GM12878 (cell line): ENCODE data around the gene CLEC16A. TPM values are rescaled to one million over a fixed set of nuclear protein-coding genes. Genes with fewer than 3 reads are reported as not detected.

Experiments used
- BCL3 ChIP-seq: IDR thresholded peaks from 2 replicates; pipeline ENCODE4 v1.6.1; 2011; ENCODE audit warnings: borderline replicate concordance, low read depth, mild to moderate bottlenecking, moderate library complexity, low read length; ENCODE audit not compliant: insufficient read depth, poor library complexity, severe bottlenecking
- BHLHE40 ChIP-seq, 2 experiments: fragments of 450-650 bp in 1 of 2; IDR thresholded peaks; 2 replicates each; pipeline ENCODE4 v1.6.1; 2011 to 2017; ENCODE audit warnings: low read depth in 2 of 2, borderline replicate concordance in 1 of 2, improper control_type of control experiment in 1 of 2, low read length in 1 of 2, mild to moderate bottlenecking in 1 of 2
- BMI1 ChIP-seq: fragments of 450-650 bp; IDR thresholded peaks from 2 replicates; pipeline ENCODE4 v1.6.1; 2016; ENCODE audit warnings: mild to moderate bottlenecking, moderate library complexity, borderline replicate concordance
- CHD2 ChIP-seq: IDR thresholded peaks from 2 replicates; pipeline ENCODE4 v1.6.1; 2011; ENCODE audit warnings: low read depth, low read length, improper control_type of control experiment, borderline replicate concordance
- EED ChIP-seq: sonication (generic); IDR thresholded peaks from 2 replicates; pipeline ENCODE4 v1.6.1; 2016; ENCODE audit warnings: antibody characterized with exemption, low read depth
- ETV6 ChIP-seq, 2 experiments: fragments of 450-650 bp in 1 of 2; IDR thresholded peaks in 1 of 2; conservative IDR thresholded peaks in 1 of 2; 2 replicates each; pipeline ENCODE4 v1.6.1; 2014; ENCODE audit warnings: antibody characterized with exemption in 1 of 2, borderline replicate concordance in 1 of 2, low read depth in 1 of 2, mild to moderate bottlenecking in 1 of 2, moderate library complexity in 1 of 2
- EZH2 ChIP-seq: IDR thresholded peaks from 2 replicates; pipeline ENCODE4 v1.6.1; 2012; ENCODE audit warnings: low read depth, mild to moderate bottlenecking, control low read depth, inconsistent platforms, low read length, borderline replicate concordance; ENCODE audit not compliant: control insufficient read depth
- HDGF ChIP-seq: fragments of 450-650 bp; IDR thresholded peaks from 2 replicates; pipeline ENCODE4 v1.6.1; 2016; ENCODE audit warnings: antibody characterized with exemption
- JUNB ChIP-seq: IDR thresholded peaks from 2 replicates; pipeline ENCODE4 v1.6.1; 2016; ENCODE audit warnings: antibody characterized with exemption, mild to moderate bottlenecking
- KAT2A ChIP-seq: conservative IDR thresholded peaks from 2 replicates; pipeline ENCODE4 v1.6.1; 2011; ENCODE audit warnings: low read depth, low read length; ENCODE audit not compliant: control insufficient read depth
- MTA2 ChIP-seq: fragments of 450-650 bp; IDR thresholded peaks from 2 replicates; pipeline ENCODE4 v1.6.1; 2016; ENCODE audit warnings: low read depth, mild to moderate bottlenecking, moderate library complexity
- NFXL1 ChIP-seq: fragments of 450-650 bp; IDR thresholded peaks from 2 replicates; pipeline ENCODE4 v1.6.1; 2017; ENCODE audit warnings: antibody characterized with exemption, mild to moderate bottlenecking, borderline replicate concordance
- PAX8 ChIP-seq: fragments of 450-650 bp; IDR thresholded peaks from 2 replicates; pipeline ENCODE4 v1.6.1; 2017; ENCODE audit warnings: mild to moderate bottlenecking, moderate library complexity
- POLR2A ChIP-seq: IDR thresholded peaks from 2 replicates; pipeline ENCODE4 v1.6.1; 2011; ENCODE audit warnings: low read depth, mild to moderate bottlenecking, low read length
- RAD51 ChIP-seq: fragments of 450-650 bp; IDR thresholded peaks from 2 replicates; pipeline ENCODE4 v1.6.1; 2016; ENCODE audit warnings: moderate library complexity, mild to moderate bottlenecking, inconsistent platforms
- RELA ChIP-seq: fragments of 450-650 bp; IDR thresholded peaks from 2 replicates; pipeline ENCODE4 v1.8.0; 2014; ENCODE audit warnings: borderline replicate concordance; ENCODE audit not compliant: partially characterized antibody
- SMARCA5 ChIP-seq: fragments of 450-650 bp; IDR thresholded peaks from 2 replicates; pipeline ENCODE4 v1.6.1; 2017; ENCODE audit warnings: mild to moderate bottlenecking
- SMC3 ChIP-seq: IDR thresholded peaks from 2 replicates; pipeline ENCODE4 v1.6.1; 2011; ENCODE audit warnings: low read length, improper control_type of control experiment, borderline replicate concordance
- SREBF1 ChIP-seq: IDR thresholded peaks from 2 replicates; pipeline ENCODE4 v1.6.1; 2012; ENCODE audit warnings: mild to moderate bottlenecking, low read length
- STAT3 ChIP-seq: IDR thresholded peaks from 2 replicates; pipeline ENCODE4 v1.6.1; 2011; ENCODE audit warnings: low read depth, low read length, improper control_type of control experiment
- SUPT20H ChIP-seq: IDR thresholded peaks from 2 replicates; pipeline ENCODE4 v1.6.1; 2011; ENCODE audit warnings: low read depth, mild to moderate bottlenecking, low read length, moderate library complexity, borderline replicate concordance; ENCODE audit not compliant: control insufficient read depth
- TCF12 ChIP-seq: IDR thresholded peaks from 2 replicates; pipeline ENCODE4 v1.6.1; 2011; ENCODE audit warnings: low read depth, mild to moderate bottlenecking, low read length
- USF2 ChIP-seq: IDR thresholded peaks from 2 replicates; pipeline ENCODE4 v1.6.1; 2011; ENCODE audit warnings: low read depth, low read length, improper control_type of control experiment, borderline replicate concordance
- ZNF207 ChIP-seq: fragments of 450-650 bp; IDR thresholded peaks from 2 replicates; pipeline ENCODE4 v1.6.1; 2014; ENCODE audit warnings: antibody characterized with exemption, mild to moderate bottlenecking, borderline replicate concordance
- ZNF217 ChIP-seq: fragments of 450-650 bp; IDR thresholded peaks from 2 replicates; pipeline ENCODE4 v1.6.1; 2017; ENCODE audit warnings: antibody characterized with exemption, mild to moderate bottlenecking
- ZNF592 ChIP-seq: fragments of 450-650 bp; IDR thresholded peaks from 2 replicates; pipeline ENCODE4 v1.6.1; 2017; ENCODE audit warnings: mild to moderate bottlenecking, moderate library complexity
- ZNF622 ChIP-seq: fragments of 450-650 bp; IDR thresholded peaks from 2 replicates; pipeline ENCODE4 v1.6.1; 2017; ENCODE audit warnings: mild to moderate bottlenecking, inconsistent platforms
- polyA plus RNA-seq, 11 experiments: library from polyadenylated mRNA; depleted of rRNA in 4 of 11; unstranded in 6 of 11; stranded (reverse) in 5 of 11; fragments of >200 nt; fragmentation: Nextera tagmentation in 4 of 11; fragmentation: Illumina TruSeq in 1 of 11; extraction: Ambion mirVana in 4 of 11; extraction: Trizol in 1 of 11; gene quantifications; 1 replicate in 1 of 11; 2 replicates in 10 of 11; pipeline versions ENCODE4 v1.2.1 to v1.2.3, GENCODE V29; 2011 to 2016; ENCODE audit warnings: inconsistent platforms in 2 of 11, missing spikeins in 2 of 11, low read depth in 1 of 11
- total RNA-seq, 4 experiments: library from RNA; depleted of rRNA in 3 of 4; stranded (reverse); fragments of >200 nt in 3 of 4; fragmentation: Illumina TruSeq in 1 of 4; extraction: Trizol in 1 of 4; gene quantifications; 2 replicates each; pipeline versions ENCODE4 v1.2.1 to v1.2.3, GENCODE V29; 2013 to 2021

Gene CLEC16A
- total and polyA plus RNA-seq, 10 of the 15 experiments (the other 5 are each of a cell fraction or from before 2014, with no cell fraction given) = 1.5 to 28.8 (median 19.2) TPM

GRCh38 chr16:11203111-11203623 lies 258.8 kb downstream of the CLEC16A start (continued):
- TF ChIP-seq ZNF592 = peak; percentile 70; the same call in 1 of the 2 replicates
- no peak for TF ChIP-seq STAT3
- peak; percentile 98 for TF ChIP-seq SMARCA5
- peak in 1 of 2 experiments; percentile 21; a peak in 1 of 4 replicates for TF ChIP-seq BHLHE40 (IDR thresholded peaks at IDR 0.05; ENCODE audit: borderline replicate concordance in 1 of 2, low read depth in 2 of 2, low read length in 1 of 2)
- TF ChIP-seq TCF12 = no peak
- TF ChIP-seq USF2 = no peak
- no peak for TF ChIP-seq RELA
- TF ChIP-seq EED = no peak
- TF ChIP-seq NFXL1 = 0 out of 2 replicates have a peak, but pooled peaks have one; percentile 50
- no peak for TF ChIP-seq ZNF622
- no peak for TF ChIP-seq PAX8
- TF ChIP-seq CHD2 = no peak
- TF ChIP-seq SREBF1 = no peak
- TF ChIP-seq POLR2A = no peak
- no peak for TF ChIP-seq BMI1
- TF ChIP-seq ETV6 (conservative IDR thresholded peaks at IDR 0.05 in 1 of 2, IDR thresholded peaks at IDR 0.05 in 1 of 2; ENCODE audit: borderline replicate concordance in 1 of 2, low read depth in 1 of 2) = no peak
- no peak for TF ChIP-seq EZH2
- no peak for TF ChIP-seq SMC3
- peak; percentile 39 for TF ChIP-seq RAD51
- peak; percentile 94 for TF ChIP-seq ZNF217
- TF ChIP-seq BCL3 = no peak
- no peak; the same call in 1 of the 2 replicates for TF ChIP-seq HDGF
- TF ChIP-seq JUNB = no peak
- 0 out of 2 replicates have a peak, but pooled peaks have one; percentile 7 for TF ChIP-seq MTA2
- TF ChIP-seq KAT2A = no peak
- TF ChIP-seq SUPT20H = no peak
- TF ChIP-seq ZNF207 = no peak
